Rectal smooth muscle tissue (tissue), 1 donor: Measurements from ENCODE around the gene ADGRD1.

ENCODE experiments used
- H3K27ac ChIP-seq: one replicate; pipeline ENCODE4 v1.7.0; 2013; ENCODE audit warnings: low read depth, low read length, inconsistent platforms
- H3K27me3 ChIP-seq: one replicate; pipeline ENCODE4 v1.7.0; 2013; ENCODE audit warnings: low read length; ENCODE audit not compliant: control insufficient read depth, insufficient read depth
- H3K36me3 ChIP-seq: one replicate; pipeline ENCODE4 v1.7.0; 2013; ENCODE audit warnings: low read length; ENCODE audit not compliant: control insufficient read depth, insufficient read depth
- H3K4me1 ChIP-seq: one replicate; pipeline ENCODE4 v1.7.0; 2013; ENCODE audit warnings: low read length; ENCODE audit not compliant: control insufficient read depth, insufficient read depth
- H3K4me3 ChIP-seq: one replicate; pipeline ENCODE4 v1.7.0; 2013; ENCODE audit warnings: low read length
- H3K9ac ChIP-seq: one replicate; pipeline ENCODE4 v1.7.0; 2013; ENCODE audit warnings: low read length

The ADGRD1 gene

DNA sequence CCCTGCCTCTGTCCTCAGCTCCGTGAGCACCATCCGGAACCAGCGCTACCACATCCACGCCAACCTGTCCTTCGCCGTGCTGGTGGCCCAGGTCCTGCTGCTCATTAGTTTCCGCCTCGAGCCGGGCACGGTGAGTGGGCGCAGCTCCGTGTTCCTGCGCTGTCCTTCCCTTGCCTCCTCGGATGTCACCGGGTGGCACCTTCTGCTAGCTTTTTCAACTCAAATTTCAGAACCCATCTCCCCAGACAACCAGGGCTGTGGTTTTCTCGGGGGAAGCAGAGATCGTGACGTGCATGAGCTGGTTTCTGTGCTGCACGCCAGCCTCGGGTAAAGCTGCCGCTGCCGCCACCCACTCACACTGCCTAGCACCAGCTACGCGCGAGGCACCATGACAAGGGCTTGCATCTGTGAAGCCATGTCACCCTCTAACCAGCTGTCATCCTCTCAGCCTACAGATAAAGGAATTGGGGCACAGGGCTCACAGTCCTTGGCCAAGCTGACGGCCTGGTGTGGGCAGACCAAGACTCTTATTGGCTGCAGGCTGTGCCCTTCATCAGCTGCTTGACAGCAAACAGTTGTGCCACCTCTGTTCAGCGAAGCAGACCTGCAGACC, 152.1 kb downstream of the ADGRD1 start:
- Histone ChIP-seq H3K36me3 (no peaks in the 10 kb centered on the region), H3K27ac (no peak overlapping the region), H3K9ac (no peak overlapping the region), H3K27me3 (no peaks in the 10 kb centered on the region), H3K4me1 (no peaks in the 10 kb centered on the region), H3K4me3 (no peak overlapping the region)

DNA sequence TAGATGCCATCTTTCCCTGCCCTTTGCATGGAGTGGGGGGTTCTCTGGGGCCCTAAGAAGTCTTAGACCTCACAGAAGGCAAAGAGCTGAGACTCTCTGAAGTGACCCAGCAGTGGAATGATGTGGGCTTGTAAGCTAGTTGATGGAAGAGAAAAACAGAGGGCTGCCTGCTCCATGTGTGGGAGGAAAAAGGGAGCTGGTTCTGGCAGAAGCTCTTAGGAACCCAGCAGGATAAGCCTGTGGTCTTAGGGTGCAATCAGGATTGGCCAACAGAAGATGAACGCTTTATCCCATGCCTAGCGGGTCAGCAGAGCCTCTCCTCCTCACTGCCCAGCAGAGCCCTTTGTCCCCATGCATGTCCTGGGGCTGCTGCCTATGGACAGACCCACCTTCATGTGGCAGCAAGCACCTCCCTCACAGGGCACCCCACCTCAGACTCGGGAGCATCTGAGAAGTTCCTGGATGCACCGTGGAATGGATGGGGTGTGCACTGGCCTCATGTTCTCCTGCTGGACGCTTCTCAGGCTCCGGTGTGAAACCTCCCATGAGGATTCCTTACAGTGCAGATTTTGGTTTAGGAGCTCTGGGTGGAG, 152.7 kb downstream of the ADGRD1 start:
- H3K36me3 ChIP-seq: no peaks in the 10 kb centered on the region
- no peak overlapping the region for H3K9ac ChIP-seq
- no peak overlapping the region for H3K27ac ChIP-seq
- H3K27me3 ChIP-seq: no peaks in the 10 kb centered on the region
- H3K4me1 ChIP-seq: no peaks in the 10 kb centered on the region
- no peak overlapping the region for H3K4me3 ChIP-seq

DNA sequence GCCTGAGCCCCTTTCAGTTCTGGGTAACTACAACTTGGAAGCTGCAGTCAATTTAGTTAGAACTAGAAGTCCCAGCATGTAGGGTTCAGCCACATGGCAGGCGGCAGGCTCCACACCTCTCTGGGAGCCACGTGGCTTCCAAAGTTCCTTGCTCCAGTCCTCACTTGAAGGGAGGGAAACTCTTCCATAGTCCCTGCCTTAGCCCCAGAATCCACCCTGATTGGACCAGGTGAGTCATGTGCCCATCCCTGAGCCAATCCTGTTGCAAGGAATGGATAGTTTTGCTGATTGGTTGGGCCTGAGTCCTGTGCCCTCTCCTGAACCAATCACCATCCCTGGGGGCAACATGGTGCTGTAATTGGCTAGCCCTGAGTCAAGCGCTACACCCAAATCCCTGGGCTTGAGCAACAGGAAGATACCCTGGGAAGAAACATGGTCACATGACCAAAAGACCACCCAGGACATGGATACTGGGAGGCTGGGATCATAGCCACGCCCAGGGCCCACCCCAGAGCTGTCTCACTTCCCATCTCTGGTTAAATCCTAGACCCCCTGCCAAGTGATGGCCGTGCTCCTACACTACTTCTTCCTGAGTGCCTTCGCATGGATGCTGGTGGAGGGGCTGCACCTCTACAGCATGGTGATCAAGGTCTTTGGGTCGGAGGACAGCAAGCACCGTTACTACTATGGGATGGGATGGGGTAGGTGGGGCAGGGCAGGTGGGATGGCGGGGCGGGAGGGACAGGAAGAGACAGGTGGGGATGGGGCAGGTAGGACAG, 154.7 kb downstream of the ADGRD1 start:
- no peak overlapping the region for H3K9ac ChIP-seq
- no peak overlapping the region for H3K27ac ChIP-seq
- no peaks in the 10 kb centered on the region for H3K27me3 ChIP-seq
- H3K36me3 ChIP-seq: no peaks in the 10 kb centered on the region
- H3K4me1 ChIP-seq: no peaks in the 10 kb centered on the region
- H3K4me3 ChIP-seq: no peak overlapping the region

- H3K27ac ChIP-seq: no peak overlapping the region
- no peaks in the 10 kb centered on the region for H3K27me3 ChIP-seq
- no peaks in the 10 kb centered on the region for H3K36me3 ChIP-seq
- H3K4me3 ChIP-seq: no peak overlapping the region
- H3K9ac ChIP-seq: no peak overlapping the region
- H3K4me1 ChIP-seq: no peaks in the 10 kb centered on the region
Observed at GRCh38 chr12:131111446-131111845, 157.7 kb downstream of the ADGRD1 start.

GRCh38 chr12:131112021-131112420, 158.3 kb downstream of the ADGRD1 start:
- H3K4me3 ChIP-seq: no peak overlapping the region
- H3K4me1 ChIP-seq: no peaks in the 10 kb centered on the region
- no peaks in the 10 kb centered on the region for H3K27me3 ChIP-seq
- no peak overlapping the region for H3K9ac ChIP-seq
- no peak overlapping the region for H3K27ac ChIP-seq
- no peaks in the 10 kb centered on the region for H3K36me3 ChIP-seq

DNA sequence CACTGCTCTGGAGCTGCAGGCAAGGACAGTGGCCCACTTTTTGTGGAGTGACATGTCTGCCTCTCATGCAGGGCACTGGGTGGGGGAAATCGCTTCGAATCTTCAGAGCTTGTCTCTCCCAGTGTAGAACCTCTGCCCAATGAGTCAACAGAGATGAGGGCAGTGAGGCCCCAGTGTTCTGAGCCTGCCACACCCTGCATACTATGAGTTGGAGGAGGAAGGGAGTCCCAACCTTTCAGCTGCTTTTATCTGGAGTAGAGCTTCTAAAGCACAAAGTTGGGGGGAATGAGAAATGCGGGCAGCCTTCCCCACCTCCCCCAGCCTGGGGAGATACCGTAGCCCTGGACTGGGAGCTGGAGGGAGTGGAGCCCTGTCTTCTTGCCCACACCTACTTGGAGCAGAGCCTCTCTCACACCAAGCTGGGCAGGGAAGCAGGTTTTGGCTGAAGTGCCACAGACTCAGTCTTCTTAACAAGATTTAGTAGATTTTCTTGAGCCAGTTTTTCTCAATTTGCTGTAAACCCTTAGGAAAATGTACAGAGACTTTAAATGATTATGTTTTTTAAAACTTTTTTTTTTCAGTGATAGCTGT, 159.1 kb downstream of the ADGRD1 start:
- H3K4me1 ChIP-seq: no peaks in the 10 kb centered on the region
- no peaks in the 10 kb centered on the region for H3K36me3 ChIP-seq
- no peak overlapping the region for H3K4me3 ChIP-seq
- no peak overlapping the region for H3K9ac ChIP-seq
- no peak overlapping the region for H3K27ac ChIP-seq
- no peaks in the 10 kb centered on the region for H3K27me3 ChIP-seq

DNA sequence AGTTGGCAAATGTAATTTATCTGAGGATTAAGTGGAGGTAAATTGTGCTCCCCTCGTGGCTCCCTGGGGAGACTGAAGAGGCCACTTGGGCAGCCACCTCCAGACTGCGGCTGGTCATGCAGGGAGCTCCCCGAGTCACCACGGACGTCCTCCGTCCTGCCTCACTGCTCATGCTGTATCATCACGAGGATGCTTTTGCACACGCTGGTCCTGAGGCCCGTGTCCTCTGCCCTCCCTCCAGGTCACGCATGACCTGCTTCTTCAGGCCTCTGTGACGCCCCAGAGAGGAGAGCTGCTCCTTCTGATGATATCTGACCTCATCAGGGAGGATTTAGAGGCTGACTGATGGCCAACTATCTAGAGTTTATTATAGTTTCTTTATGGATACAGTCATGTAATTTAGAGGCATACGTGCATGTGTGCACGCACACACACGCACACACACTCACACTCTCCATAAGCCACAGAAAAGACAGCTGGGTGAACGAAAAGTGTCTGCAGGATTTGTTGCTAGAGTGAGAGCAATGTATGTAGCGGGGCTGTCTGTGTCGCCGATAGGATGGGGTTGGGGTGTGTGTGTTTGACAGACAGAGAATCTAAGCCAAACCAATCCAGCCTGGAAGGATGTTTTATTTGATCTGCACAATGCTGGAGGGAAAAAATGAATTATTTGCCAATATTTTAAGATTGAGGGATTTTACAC, 160.0 kb downstream of the ADGRD1 start:
- Histone ChIP-seq H3K27me3 (no peaks in the 10 kb centered on the region), H3K4me1 (no peaks in the 10 kb centered on the region), H3K27ac (no peak overlapping the region), H3K4me3 (no peak overlapping the region), H3K36me3 (no peaks in the 10 kb centered on the region), H3K9ac (no peak overlapping the region)

DNA sequence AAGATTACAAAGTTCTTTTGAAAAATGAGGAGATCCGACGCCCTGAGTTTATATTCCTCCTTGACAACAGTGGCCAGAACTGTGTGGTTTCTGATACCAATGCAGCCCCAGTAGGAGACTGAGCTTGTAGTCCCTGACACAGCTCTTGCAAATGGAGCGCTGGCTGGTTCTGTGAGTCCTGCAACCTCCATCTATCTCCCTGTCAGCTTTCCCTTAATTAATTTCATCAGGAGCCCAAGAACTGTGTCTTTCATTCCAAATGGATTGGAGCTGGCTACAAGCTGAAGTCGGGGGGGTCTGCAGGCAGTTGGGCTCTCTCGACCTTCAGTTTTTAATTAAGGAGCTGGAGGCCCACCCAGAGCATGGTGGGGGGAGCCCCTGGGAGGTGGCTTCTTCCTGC, 160.6 kb downstream of the ADGRD1 start:
- no peak overlapping the region for H3K4me3 ChIP-seq
- H3K36me3 ChIP-seq: no peaks in the 10 kb centered on the region
- no peak overlapping the region for H3K27ac ChIP-seq
- H3K9ac ChIP-seq: no peak overlapping the region
- H3K4me1 ChIP-seq: no peaks in the 10 kb centered on the region
- no peaks in the 10 kb centered on the region for H3K27me3 ChIP-seq

DNA sequence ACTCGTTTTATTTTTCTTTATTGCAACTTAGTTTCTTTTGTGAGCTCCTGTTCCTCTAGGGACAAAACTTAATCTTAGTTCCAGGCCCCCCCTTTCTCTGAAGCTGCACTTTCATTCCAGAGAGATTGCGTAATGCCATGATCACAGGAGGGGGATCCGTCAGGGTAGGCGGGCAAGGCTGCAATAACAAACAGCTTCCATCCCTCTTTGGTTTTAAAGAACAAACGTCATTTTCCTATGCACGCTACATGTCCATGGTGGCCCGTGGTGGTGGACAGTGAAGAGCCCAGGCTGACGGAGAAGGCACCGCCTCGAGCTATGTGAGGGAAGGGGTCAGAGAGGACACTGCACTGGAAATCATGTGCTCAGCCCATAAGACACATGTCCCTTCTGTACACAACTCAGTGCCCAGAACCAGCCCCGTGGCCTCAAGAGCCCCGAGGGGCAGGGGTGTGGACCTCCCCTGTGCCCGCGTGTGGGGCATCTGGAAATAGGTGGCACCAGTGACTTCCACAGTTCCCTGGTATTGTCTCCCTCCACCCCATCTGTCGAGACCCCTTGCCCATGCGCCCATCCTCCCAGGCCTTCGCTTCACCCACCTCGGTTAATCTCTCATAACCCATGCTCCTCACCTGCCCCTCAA, 161.4 kb downstream of the ADGRD1 start:
- no peaks in the 10 kb centered on the region for H3K4me1 ChIP-seq
- no peak overlapping the region for H3K9ac ChIP-seq

DNA sequence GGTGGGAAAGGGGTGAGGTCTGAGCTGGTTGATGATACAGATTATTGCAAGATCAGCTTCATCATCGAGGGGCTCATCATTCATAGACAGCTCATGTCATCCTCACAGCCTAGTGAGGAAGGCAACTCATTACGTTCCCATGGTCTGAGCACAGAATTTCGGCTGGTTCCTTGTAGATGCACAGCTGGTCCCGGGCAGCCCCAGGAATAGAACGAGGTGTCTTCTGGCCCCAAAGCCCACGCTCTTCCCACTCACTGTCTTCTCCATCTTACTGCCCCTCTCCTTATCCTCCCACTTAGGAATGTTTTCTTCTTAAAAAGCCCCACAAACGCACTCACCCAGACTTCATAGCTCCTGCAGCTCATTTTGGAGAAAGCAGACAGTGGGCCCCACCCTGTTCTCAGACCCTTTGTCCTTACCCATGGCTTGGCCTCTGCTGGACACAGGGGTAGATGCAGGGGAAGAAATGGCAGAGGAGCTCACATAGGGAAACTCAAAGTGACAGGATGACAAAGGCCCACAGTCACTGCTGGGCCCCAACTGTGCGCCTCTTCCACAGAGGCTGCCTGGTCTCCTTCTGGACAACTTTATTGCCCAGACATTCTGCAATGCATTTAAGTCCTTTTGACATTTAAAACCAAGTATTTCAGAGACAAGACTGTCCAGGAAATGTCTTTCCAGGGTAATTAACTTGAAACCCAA, 162.2 kb downstream of the ADGRD1 start:
- no peak overlapping the region for H3K27ac ChIP-seq
- no peaks in the 10 kb centered on the region for H3K4me1 ChIP-seq
- H3K27me3 ChIP-seq: no peaks in the 10 kb centered on the region
- H3K4me3 ChIP-seq: no peak overlapping the region
- no peaks in the 10 kb centered on the region for H3K36me3 ChIP-seq
- H3K9ac ChIP-seq: no peak overlapping the region

More for the DNA sequence above, 161.4 kb downstream of the ADGRD1 start:
- H3K27ac ChIP-seq: no peak overlapping the region
- no peaks in the 10 kb centered on the region for H3K27me3 ChIP-seq
- H3K4me3 ChIP-seq: no peak overlapping the region
- no peaks in the 10 kb centered on the region for H3K36me3 ChIP-seq

DNA sequence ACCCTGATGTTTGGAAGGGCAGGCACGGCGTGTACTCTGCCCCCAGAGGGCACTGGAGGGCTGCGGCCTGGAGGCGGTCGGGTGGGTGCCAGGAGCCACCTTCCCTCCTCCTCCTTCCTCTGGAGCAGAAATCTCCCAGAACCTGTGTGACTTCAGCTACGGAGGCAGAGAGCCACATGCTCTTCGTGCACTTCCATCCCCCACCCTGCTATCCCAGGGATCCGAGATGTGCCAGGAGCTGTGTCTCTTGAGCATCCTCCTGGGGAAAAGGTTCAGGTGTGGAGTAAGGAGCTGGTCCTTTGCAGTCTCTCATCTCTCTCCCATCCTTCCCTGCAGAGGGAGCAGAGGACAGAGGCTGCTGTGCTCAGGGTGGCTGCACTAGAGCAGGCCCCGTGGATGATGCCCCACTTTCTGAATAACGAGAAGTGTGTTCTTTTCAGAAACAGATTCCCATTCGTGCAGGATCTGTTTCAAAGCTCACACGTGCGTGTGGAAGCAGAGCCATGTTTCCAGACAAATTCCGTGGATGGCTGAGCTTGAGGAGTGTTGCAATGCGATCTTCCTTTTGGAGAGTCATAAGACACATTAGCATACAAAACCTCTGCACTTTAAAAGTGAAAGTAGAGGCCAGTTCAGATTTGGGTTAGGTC, 162.9 kb downstream of the ADGRD1 start:
- no peaks in the 10 kb centered on the region for H3K36me3 ChIP-seq
- no peak overlapping the region for H3K9ac ChIP-seq
- H3K27ac ChIP-seq: no peak overlapping the region
- no peaks in the 10 kb centered on the region for H3K4me1 ChIP-seq
- H3K4me3 ChIP-seq: no peak overlapping the region
- H3K27me3 ChIP-seq: no peaks in the 10 kb centered on the region
